HFF-Myc (cell line): ENCODE data around the gene RIMS4.

Experiments
- DNase-seq: peaks from one replicate; pipeline ENCODE4 v3.0.0-alpha.2; 2011; ENCODE audit warnings: low read depth; ENCODE audit errors: extremely low read depth
- H3K4me3 ChIP-seq: replicated peaks from 2 replicates; pipeline ENCODE4 v1.5.1; 2011; ENCODE audit warnings: low read depth, mild to moderate bottlenecking, control low read depth, low read length
- TF ChIP-seq, protein P1 (sequence below): IDR thresholded peaks from 2 replicates; pipeline ENCODE4 v1.5.1; 2012; ENCODE audit warnings: mild to moderate bottlenecking, low read depth, low read length, control low read depth; ENCODE audit errors: missing control alignments

The RIMS4 gene

DNA sequence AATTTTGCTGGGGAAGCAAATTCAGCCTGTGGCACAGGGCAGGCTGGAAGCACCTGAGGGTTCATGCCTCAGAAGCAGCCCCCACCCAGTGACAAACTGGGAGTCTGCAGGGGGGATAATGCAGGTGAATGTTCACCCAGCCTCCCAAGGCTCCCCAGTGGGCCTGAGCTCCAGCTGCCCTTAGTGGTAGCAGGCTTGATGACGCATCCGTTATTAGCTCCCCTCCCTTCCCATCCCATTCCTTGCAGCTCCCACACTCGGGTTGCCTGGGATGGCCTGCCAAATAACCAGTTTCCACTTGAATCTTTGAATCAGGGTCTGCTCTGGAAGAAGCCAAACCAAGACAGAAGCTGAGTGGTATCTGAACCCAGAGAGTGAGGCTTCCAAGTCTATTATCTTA is 48.9 kb downstream of the RIMS4 start:
- DNase-seq, result no peak
- TF ChIP-seq, protein P1, sequence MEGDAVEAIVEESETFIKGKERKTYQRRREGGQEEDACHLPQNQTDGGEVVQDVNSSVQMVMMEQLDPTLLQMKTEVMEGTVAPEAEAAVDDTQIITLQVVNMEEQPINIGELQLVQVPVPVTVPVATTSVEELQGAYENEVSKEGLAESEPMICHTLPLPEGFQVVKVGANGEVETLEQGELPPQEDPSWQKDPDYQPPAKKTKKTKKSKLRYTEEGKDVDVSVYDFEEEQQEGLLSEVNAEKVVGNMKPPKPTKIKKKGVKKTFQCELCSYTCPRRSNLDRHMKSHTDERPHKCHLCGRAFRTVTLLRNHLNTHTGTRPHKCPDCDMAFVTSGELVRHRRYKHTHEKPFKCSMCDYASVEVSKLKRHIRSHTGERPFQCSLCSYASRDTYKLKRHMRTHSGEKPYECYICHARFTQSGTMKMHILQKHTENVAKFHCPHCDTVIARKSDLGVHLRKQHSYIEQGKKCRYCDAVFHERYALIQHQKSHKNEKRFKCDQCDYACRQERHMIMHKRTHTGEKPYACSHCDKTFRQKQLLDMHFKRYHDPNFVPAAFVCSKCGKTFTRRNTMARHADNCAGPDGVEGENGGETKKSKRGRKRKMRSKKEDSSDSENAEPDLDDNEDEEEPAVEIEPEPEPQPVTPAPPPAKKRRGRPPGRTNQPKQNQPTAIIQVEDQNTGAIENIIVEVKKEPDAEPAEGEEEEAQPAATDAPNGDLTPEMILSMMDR, result no peak

GRCh38 chr20:44759595-44759994 is 50.8 kb downstream of the RIMS4 start:
- TF ChIP-seq, protein P1, result no peak
- H3K4me3 ChIP-seq, result no peak overlapping the region

More for the DNA sequence above, 48.9 kb downstream of the RIMS4 start:
- no peak overlapping the region for H3K4me3 ChIP-seq

DNA sequence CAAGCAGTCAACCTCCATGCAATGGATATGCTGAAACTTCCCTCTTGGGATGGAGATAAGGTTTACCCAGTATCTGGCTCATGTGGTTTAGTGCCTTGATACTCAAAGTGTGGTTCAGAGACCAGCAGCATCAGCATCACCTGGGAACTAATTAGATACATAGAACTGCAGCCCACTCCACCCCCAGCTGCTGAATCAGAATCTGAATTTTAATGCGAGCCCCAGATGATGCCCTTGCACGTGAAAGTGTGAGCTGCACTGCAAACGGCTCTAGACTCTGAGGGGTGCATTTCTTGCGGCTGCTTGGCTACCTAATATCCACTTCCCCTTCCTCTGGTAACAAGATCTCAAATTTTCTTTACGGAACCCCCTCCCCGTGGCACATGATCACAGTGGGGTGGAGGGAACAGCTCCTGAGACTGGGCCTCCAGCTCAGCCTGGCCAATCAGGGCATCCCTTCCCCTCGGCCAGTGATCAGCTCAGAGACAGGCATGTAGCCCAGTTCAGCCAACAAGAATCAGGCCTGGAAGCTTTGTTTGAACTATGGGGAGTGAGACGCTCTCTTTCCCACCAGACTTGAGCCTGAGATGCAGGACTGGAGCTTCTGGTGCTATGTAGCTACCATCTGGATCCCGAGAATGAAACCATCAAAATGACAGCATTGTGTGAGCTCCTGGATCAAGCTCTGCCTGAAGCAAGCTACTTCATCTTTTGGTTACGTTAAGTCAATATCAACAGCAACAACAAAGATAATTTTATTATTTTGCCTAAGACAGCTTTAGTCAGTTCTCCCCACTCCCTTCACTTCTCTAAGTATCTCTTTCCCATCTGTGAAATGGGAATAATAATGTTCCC is 51.9 kb downstream of the RIMS4 start:
- TF ChIP-seq, protein P1, result no peak
- DNase-seq, result no peak
- H3K4me3 ChIP-seq, result no peak overlapping the region

More at GRCh38 chr20:44759595-44759994, 50.8 kb downstream of the RIMS4 start:
- DNase-seq, result no peak

- no peak overlapping the region for H3K4me3 ChIP-seq
- no peak for DNase-seq
- TF ChIP-seq, protein P1, result no peak
Observed at GRCh38 chr20:44756956-44757355, 53.4 kb downstream of the RIMS4 start.

DNA sequence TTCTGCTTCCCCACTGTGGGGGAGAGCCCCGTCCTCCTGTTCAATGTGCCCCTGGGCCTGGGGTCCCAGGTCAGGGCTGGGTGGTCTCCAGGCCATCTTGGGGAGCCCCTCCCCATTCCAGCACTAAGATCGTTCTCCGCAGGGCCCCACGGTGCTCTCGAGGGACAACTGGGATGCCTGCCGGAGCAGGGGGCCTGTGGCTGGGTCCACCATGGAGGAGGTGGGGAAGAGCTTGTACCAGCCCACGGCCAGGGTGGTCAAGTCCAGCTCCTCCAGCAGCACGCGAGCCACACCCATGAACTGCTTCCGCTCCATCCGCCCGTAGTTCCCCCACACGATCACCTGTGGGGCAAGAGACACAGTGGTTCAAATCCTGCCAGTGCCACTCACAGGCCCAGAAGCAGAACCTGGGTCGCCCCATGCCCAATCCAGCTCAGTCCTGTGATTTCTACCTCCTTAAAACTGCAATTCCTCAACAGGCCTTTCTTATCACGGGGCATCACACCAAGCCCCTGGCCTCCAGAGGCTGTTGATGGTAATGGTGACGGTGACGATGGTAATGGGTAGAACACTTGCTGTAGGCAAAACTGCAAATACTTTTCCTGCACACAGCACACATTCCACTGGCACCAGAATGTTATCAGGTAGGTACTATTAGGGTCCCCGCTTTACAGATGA is 54.2 kb downstream of the RIMS4 start:
- TF ChIP-seq, protein P1, result no peak
- no peak for DNase-seq
- H3K4me3 ChIP-seq, result no peak overlapping the region

- no peak overlapping the region for H3K4me3 ChIP-seq
- TF ChIP-seq, protein P1, result no peak
- DNase-seq, result no peak
Observed at GRCh38 chr20:44754554-44754953, 55.8 kb downstream of the RIMS4 start.
